GM12878 (cell line): ENCODE results near the gene B3GNT9.

Source experiments
- CBFB ChIP-seq: IDR thresholded peaks from 2 replicates; pipeline ENCODE4 v1.6.1; 2016; ENCODE audit warnings: antibody characterized with exemption, low read depth
- EP300 ChIP-seq, 2 experiments: fragments of 150-350 bp in 1 of 2; IDR thresholded peaks; 2 replicates each; pipeline ENCODE4 v1.6.1; 2011 to 2012; ENCODE audit warnings: low read depth in 2 of 2, low read length in 2 of 2, borderline replicate concordance in 1 of 2, improper control_type of control experiment in 1 of 2, inconsistent platforms in 1 of 2; ENCODE audit not compliant: control insufficient read depth in 1 of 2
- POLR2A ChIP-seq: IDR thresholded peaks from 2 replicates; pipeline ENCODE4 v1.6.1; 2011; ENCODE audit warnings: low read depth, mild to moderate bottlenecking, low read length
- SMC3 ChIP-seq: IDR thresholded peaks from 2 replicates; pipeline ENCODE4 v1.6.1; 2011; ENCODE audit warnings: low read length, improper control_type of control experiment, borderline replicate concordance
- TF ChIP-seq, protein P1 (sequence below), 3 experiments: IDR thresholded peaks in 2 of 3; conservative IDR thresholded peaks in 1 of 3; 2 replicates each; pipeline ENCODE4 v1.5.1; 2011; ENCODE audit warnings: low read depth in 3 of 3, low read length in 3 of 3, mild to moderate bottlenecking in 3 of 3, control low read depth in 2 of 3, moderate library complexity in 2 of 3, inconsistent platforms in 1 of 3, mixed read lengths in 1 of 3; ENCODE audit not compliant: control insufficient read depth in 2 of 3, insufficient read depth in 1 of 3; ENCODE audit errors: extremely low read depth in 1 of 3
- TF ChIP-seq, protein P2 (sequence below): IDR thresholded peaks from 2 replicates; pipeline ENCODE4 v1.6.1; 2011; ENCODE audit warnings: borderline replicate concordance, low read depth, mild to moderate bottlenecking, moderate library complexity, mixed read lengths, low read length; ENCODE audit not compliant: insufficient read depth; ENCODE audit errors: extremely low read length

DNA sequence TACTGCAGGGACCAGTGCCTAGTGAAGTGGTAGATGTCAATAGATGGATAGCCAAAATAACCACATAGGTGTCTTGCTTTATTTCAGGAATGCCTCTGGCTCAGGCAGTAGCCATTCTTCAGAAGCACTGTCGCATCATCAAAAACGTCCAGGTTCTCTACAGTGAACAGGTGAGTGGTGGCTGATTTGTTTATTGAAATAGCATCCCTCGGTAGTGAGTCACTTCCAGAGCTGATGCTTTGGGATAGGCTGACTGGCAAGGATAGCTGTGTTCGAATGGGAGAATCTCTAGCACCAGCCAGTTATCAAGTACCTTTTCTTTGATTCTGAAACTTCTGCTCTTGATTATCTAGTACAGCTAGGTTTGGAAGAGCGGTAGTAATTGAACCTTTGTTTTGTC, 30.8 kb downstream of the B3GNT9 start:
- TF ChIP-seq, protein P1, sequence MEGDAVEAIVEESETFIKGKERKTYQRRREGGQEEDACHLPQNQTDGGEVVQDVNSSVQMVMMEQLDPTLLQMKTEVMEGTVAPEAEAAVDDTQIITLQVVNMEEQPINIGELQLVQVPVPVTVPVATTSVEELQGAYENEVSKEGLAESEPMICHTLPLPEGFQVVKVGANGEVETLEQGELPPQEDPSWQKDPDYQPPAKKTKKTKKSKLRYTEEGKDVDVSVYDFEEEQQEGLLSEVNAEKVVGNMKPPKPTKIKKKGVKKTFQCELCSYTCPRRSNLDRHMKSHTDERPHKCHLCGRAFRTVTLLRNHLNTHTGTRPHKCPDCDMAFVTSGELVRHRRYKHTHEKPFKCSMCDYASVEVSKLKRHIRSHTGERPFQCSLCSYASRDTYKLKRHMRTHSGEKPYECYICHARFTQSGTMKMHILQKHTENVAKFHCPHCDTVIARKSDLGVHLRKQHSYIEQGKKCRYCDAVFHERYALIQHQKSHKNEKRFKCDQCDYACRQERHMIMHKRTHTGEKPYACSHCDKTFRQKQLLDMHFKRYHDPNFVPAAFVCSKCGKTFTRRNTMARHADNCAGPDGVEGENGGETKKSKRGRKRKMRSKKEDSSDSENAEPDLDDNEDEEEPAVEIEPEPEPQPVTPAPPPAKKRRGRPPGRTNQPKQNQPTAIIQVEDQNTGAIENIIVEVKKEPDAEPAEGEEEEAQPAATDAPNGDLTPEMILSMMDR (IDR thresholded peaks at IDR 0.05 in 2 of 3, conservative IDR thresholded peaks at IDR 0.05 in 1 of 3; ENCODE audit: control insufficient read depth in 2 of 3, extremely low read depth in 1 of 3, insufficient read depth in 1 of 3, low read depth in 3 of 3, low read length in 3 of 3), result no peak
- TF ChIP-seq POLR2A (no peak), CBFB (no peak), EP300 (IDR thresholded peaks at IDR 0.05; ENCODE audit: borderline replicate concordance in 1 of 2, control insufficient read depth in 1 of 2, low read depth in 2 of 2, low read length in 2 of 2) (no peak), SMC3 (no peak)
- TF ChIP-seq, protein P2, sequence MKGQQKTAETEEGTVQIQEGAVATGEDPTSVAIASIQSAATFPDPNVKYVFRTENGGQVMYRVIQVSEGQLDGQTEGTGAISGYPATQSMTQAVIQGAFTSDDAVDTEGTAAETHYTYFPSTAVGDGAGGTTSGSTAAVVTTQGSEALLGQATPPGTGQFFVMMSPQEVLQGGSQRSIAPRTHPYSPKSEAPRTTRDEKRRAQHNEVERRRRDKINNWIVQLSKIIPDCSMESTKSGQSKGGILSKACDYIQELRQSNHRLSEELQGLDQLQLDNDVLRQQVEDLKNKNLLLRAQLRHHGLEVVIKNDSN, result no peak
